GM15510 (cell line): Measurements from ENCODE around the gene RAP2C.

Source experiments
- POLR2A ChIP-seq: IDR thresholded peaks from 3 replicates; pipeline ENCODE4 v1.6.1; 2011; ENCODE audit warnings: borderline replicate concordance; ENCODE audit not compliant: insufficient read length; ENCODE audit errors: extremely low read depth

RAP2C gene

DNA sequence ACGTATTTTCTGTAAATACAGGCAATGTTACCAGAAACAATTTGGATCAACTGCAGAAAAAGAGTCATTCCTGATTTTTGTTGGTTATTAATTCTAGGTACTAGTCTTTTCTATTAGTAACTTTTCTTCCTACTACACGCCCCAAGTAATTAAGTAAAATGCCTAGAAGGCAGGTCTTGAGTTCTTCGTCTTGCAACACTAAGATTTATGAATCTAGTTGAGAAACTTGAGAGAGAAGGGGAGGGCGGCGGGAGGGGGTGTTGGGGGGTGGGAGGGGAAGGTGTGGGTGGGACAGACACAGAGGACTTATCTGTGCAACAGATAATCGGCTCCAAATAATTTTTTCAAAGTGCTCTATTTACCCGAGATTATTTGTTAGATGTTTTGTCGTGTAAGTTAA is 3.0 kb downstream of the RAP2C start:
- TF ChIP-seq POLR2A: no peak

DNA sequence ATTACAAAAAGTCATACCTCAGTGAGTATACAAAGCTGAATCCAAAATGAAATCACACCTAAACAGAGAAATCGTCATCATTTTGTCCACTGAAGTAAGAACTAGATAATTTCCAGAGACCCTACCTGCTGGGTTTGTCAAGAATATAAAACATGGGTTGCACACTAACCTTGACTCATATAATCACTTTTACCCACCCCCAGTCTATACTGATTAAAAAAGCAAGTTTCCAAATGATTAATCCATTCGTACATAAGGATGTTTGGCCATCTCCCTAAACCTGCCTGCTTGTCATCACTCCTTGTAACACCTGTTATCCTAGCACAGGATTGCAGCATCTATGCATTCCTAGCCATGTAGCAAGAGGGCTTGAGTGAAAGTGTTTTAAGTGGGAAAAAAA is 4.7 kb downstream of the RAP2C start:
- no peak for TF ChIP-seq POLR2A

DNA sequence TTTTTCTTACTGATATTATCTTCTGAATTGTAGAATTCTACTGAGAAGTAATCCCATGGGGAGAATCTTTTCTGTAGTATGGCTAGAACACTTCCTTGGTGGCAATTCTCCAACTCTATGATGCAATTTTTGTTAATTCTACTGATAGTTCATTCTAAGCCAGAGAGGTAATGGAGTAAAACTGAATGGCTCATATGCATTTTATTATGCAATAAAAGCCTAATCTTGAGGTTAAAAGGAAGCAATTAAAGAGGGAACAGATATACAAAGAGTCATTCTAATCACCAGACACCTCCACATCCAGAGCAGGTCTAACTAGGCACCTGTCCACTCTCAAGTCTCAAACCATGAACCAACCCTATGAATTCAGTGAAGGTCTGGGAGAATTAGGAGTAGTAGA is 9.7 kb downstream of the RAP2C start:
- no peak for TF ChIP-seq POLR2A

DNA sequence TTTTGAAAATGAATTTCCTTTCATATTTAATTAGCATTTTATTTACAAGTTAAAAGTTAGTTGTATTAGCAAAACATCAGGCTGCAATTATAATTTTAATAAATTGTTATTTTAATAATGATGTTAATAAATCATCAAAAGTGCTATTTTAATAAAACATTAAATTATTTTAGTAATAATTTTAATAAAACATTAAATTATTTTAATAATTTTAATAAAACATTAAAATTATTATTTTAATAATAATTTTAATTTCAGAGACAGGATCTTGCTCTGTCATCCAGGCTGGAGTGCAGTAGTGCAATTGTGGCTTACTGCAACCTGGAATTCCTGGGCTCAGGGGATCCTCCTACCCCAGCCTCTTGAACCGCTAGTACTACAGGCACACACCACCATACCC is 10.8 kb downstream of the RAP2C start:
- no peak for TF ChIP-seq POLR2A

DNA sequence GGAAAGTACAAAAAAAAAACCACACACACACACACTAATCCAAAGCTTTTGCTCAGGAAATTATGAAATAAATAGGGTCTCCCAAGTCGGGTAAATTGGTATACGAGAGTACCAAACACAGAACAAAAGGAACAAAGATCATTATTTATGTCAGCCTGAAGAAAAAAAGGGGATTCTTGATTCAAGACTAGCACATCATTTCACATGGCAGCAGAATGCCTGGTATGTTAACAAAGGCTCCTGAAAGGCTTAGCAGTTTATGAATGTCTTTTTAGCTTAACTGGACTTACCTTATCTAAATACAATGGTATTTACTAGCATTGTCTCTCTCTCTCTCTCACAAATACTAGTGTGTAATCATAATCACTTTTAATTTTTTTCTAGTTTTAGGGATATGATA is 11.3 kb downstream of the RAP2C start:
- TF ChIP-seq POLR2A: no peak

DNA sequence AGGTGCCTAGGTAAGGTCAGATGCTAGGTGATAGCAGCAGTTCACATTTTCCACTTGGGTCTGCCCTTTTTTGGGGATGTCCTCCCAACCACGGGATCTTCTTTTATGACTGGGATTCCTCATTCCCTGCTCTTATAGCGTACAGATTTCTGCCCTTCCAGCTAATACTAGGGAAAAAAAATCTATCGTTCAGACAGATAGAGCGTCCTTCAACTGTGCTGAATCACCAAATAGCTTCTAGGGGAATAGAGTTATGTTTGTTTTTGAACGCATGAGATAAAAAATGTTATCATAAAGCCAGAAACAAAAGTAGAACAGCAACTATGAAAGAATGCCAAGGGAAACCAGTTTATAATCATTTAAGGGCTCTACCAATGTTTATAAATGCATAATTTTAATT is 13.0 kb downstream of the RAP2C start:
- no peak for TF ChIP-seq POLR2A

DNA sequence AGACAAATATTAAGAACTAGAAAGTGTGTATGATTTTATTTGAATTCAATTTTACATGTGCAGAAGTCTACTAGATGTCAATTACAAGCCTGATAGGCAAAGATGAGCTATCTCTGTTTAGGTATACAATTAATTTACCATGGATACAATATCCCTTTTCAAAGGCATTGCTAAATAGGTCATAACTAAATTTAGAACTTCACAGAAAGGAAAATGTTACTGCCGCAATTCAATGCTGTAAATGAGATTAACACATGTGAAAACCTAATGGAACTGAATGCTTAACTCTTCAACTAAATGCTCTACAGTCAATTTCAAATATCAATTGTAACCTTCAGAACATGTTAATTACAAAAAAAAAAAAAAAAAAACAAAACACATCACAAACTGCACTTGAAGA is 14.6 kb downstream of the RAP2C start:
- TF ChIP-seq POLR2A: no peak

DNA sequence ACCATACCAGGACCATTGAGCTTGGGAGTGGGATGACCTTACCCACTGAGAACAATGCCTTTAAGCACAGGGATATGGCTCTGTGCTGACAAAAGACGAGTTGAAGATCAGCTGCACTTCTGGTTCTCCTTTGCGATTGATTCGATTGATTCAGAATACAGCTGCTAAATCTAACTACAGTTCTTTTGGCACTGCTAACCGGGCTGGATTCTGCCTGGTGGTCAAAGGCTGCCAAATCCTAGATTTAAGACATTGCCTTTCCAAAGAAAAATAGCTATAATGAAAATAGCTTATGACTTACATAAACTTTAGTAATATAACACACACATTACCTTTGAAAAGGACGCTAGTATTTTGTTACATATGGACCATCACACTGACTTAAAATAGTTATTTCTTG is 18.3 kb downstream of the RAP2C start:
- TF ChIP-seq POLR2A: no peak

DNA sequence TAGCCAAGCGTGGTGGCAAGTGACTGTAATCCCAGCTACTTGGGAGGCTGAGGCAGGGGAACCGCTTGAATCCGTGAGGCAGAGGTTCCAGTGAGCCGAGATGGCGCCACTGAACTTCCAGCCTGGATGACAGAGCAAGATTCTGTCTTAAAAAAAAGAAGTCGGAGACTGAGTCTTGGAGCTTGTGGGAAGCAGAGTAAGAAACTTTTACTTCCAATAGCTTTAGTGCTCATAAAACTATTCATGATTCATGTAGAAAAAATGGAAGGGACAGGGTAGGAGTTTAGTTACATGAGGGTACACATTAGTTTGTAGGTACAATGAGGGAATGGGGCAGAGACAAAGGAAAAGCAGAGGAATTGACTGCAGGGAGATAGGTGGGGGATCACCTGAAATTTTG is 19.3 kb downstream of the RAP2C start:
- TF ChIP-seq POLR2A: no peak

DNA sequence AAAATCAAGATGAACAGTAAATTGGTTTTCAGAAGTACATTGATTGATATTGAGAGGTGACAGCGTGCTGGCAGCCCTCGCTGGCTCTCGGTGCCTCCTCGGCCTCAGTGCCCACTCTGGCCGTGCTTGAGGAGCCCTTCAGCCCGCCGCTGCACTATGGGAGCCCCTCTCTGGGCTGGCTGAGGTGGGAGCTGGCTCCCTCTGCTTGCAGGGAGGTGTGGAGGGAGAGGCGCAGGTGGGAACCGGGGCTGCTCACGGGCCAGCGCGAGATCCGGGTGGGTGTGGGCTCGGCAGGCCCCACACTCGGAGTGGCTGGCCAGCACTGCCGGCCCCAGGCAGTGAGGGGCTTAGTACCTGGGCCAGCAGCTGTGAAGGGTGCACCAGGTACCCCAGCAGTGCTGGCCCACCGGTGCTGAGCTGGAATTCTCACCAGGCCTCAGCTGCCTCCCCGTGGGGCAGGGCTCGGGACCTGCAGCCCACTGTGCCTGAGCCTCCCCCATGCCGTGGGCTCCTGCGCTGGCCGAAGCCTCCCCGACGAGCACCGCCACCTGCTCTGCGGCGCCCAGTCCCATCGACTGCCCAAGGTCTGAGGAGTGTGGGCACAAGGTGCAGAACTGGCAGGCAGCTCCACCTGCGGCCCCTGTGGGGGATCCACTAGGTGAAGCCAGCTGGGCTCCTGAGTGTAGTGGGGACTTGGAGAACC is 25.2 kb downstream of the RAP2C start:
- no peak for TF ChIP-seq POLR2A

DNA sequence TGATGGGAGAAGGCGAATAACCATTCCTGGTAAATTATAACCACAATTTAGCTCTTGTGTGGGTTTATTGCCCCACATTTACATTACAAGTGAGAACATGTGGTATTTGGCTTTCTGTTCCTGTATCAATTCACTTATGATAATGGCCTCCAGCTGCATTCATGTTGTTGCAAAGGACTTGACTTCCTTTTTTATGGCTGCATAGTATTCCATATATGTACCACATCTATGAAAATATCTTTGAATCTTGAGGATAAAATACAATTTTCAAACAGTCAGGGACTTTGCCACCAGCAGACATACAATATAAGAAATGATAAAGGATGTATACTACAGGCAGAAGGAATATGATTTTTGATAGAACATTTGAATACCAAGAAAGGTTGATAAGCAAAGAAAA is 27.3 kb downstream of the RAP2C start:
- no peak for TF ChIP-seq POLR2A

DNA sequence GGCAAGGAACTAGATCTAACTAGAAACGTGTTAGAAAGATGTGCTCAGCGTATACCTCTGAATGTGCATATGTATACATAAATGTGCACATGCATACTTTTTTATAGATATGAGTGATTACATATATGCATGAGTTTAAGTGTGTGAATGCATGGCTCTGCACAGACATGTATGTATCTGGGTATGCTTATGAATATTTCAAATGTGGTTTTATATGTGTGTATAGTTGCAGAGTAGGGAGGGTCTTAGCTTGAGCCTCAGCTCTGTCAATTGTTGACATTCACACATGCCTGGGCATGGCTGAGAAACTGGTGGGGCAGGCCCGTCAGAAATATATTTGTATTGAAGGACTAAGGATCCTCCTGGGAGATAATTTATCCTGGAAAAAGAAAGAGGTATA is 31.1 kb downstream of the RAP2C start:
- no peak for TF ChIP-seq POLR2A

DNA sequence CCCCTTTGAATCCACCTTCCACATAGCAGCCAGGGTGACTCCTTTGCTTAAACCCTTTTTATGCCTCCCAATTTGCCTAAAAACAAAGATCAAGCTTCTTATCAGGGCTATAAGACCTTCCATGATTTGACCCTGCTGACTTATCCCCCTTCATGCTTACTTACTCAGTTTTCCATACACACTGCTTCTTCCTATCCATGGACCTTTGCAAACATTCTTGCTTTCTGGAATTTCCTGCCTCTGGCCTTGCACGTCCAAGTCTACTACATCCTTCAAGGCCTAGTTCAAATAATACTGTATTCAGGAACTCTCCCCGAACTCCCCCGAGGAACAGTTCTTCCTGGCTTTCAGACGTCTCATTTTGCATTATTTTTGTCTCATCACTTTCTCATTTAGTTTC is 31.8 kb downstream of the RAP2C start:
- no peak for TF ChIP-seq POLR2A

DNA sequence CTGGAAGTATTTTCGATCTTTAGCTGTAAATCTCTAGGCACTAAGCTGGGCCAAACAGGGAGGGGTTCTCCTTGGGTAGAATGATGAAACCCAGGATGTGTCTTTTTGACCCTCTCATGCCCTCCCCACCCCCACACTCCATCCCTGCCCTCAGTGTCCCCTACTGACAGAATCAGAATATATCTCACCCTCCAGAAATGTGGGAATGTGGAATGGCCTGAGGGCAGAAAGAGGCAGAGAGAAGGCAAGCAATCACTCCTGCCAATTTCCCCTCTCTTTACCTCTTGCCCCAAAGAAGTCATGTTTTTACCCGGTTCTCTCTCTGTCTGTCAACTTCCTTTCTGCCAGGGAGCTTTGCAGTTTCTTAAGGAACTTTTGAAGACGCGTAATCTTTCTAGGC is 34.4 kb downstream of the RAP2C start:
- TF ChIP-seq POLR2A: no peak

DNA sequence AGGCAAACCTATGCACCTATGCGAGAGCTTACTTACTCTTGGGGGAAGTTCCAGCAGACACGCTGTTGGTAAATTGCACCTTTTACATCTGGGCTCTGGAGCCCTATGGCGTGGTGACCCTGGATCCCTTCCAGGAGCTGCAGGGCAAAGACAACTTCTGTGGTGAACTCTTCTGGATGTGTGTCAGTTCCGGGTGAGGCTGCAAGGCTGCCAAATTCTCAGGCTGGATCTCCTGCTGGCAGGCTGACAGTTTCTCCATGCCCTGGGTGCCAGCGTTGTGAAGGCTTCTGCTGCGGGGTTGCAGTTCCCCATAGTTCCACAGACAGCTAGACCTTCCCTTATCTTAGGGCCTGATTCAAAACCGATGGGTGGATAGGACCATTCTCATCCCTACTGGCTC is 37.9 kb downstream of the RAP2C start:
- TF ChIP-seq POLR2A: no peak

DNA sequence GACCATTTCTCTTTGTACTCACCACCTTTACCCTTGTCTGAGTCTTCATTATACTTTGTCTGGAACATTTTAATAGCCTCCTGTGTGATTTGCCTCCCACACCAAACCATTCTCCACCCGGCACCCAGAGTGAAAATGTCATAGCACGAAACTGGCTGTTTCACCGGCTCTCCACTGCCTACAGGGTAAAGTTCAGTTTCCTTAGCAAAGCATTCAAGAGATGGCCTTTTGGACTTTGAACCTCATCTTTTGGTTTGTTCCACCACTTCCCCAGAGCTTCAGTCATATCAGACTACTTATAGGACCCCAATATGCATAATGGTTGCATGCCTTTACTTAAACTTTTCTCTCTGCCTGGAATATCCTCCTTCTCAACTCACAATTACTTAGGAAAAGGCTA is 38.3 kb downstream of the RAP2C start:
- no peak for TF ChIP-seq POLR2A

DNA sequence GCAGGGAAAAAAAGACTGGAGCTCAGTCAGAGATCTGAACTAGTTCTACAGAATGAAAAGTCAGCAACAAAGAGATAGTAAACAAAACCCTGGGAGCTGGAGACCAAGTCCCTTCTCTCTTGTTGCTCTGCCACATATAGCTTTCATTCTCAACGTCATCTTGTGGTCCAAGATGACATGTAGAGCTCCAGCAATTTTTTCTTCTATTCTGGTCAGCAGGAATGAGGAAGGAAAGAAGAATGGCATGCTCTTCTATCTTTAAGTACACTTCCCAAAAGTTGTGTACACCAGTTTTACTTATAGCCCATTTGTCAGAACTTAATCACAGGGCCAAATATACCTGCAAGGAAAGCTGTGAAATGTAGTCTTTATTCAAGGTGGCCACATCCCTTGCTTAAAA is 45.6 kb downstream of the RAP2C start:
- TF ChIP-seq POLR2A: no peak
